WERI-Rb-1 (cell line): ENCODE measurements around the gene ARFIP1.

ENCODE experiments used
- DNase-seq: peaks from one replicate; pipeline ENCODE4 v3.0.0-alpha.2; 2020
- H3K27ac ChIP-seq: fragments of 250-450 bp; sonication (Bioruptor Pico); 2 replicates; pipeline ENCODE4 v1.5.1; 2020; ENCODE audit warnings: mild to moderate bottlenecking, moderate library complexity
- H3K27me3 ChIP-seq: fragments of 250-450 bp; sonication (Bioruptor Pico); 2 replicates; pipeline ENCODE4 v1.5.1; 2021; ENCODE audit warnings: mild to moderate bottlenecking, low read depth, moderate library complexity; ENCODE audit not compliant: insufficient read depth, severe bottlenecking
- H3K36me3 ChIP-seq: fragments of 250-450 bp; sonication (Bioruptor Pico); 2 replicates; pipeline ENCODE4 v1.5.1; 2020; ENCODE audit warnings: mild to moderate bottlenecking, moderate library complexity
- H3K4me3 ChIP-seq: 2 replicates; pipeline ENCODE4 v1.5.1; 2011; ENCODE audit warnings: low read depth, mild to moderate bottlenecking, control low read depth, low read length
- H3K9me3 ChIP-seq: fragments of 250-450 bp; sonication (Bioruptor Pico); 2 replicates; pipeline ENCODE4 v1.5.1; 2021; ENCODE audit warnings: mild to moderate bottlenecking, moderate library complexity; ENCODE audit not compliant: severe bottlenecking
- CTCF ChIP-seq: IDR thresholded peaks from 2 replicates; pipeline ENCODE4 v1.5.1; 2011; ENCODE audit warnings: low read depth, mild to moderate bottlenecking, control low read depth, inconsistent platforms, low read length

ARFIP1 gene

DNA sequence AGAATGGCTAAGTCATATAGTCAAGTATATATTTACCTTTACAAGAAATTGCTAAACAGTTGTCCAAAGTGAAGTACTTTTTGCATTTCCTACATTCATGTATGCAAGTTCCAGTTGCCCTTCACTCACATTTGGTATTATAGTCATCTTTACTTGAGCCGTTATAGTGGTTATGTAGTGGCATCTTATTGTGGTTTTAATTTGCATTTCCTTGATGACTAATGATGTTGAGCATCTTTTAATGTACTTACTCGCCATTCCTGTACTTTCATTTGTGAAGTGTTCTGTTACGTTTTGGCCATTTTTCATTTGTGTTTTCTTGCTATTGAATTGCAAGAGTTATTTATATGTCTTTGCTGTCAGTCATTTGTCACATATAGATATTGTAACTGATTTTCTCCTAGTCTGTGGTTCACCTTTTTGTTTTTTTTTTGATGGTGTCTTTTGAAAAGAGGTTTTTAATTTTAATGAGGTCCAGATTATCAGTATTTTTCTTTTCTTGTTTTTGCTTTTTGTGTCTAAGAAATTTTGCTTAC is 27.6 kb downstream of the ARFIP1 start:
- TF ChIP-seq CTCF, result no peak
- Histone ChIP-seq H3K27ac (no peak overlapping the region), H3K36me3 (peaks cover 14% of the 10 kb centered on the region), H3K27me3 (no peaks in the 10 kb centered on the region), H3K4me3 (no peak overlapping the region), H3K9me3 (peaks cover 3% of the 10 kb centered on the region)
- no peak for DNase-seq

DNA sequence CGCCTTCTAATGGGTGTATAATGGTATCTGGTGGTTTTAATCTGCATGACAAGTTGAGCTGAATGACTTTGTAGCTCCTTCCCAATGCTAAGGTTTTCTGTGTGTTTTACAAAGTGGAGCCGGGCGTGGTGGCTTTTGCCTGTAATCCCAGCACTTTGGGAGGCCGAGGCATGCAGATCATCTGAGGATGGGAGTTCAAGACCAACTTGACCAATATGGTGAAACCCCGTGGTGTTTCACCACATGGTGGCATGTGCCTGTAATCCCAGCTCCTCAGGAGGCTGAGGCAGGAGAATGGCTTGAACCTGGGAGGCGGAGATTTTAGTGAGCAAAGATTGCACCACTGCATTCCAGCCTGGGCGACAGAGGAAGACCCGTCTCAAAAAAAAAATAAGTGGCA is 28.9 kb downstream of the ARFIP1 start:
- peaks cover 14% of the 10 kb centered on the region for H3K36me3 ChIP-seq
- no peaks in the 10 kb centered on the region for H3K27me3 ChIP-seq
- H3K27ac ChIP-seq, result no peak overlapping the region
- TF ChIP-seq CTCF, result no peak
- H3K4me3 ChIP-seq, result no peak overlapping the region
- H3K9me3 ChIP-seq, result peaks cover 3% of the 10 kb centered on the region
- DNase-seq, result no peak

DNA sequence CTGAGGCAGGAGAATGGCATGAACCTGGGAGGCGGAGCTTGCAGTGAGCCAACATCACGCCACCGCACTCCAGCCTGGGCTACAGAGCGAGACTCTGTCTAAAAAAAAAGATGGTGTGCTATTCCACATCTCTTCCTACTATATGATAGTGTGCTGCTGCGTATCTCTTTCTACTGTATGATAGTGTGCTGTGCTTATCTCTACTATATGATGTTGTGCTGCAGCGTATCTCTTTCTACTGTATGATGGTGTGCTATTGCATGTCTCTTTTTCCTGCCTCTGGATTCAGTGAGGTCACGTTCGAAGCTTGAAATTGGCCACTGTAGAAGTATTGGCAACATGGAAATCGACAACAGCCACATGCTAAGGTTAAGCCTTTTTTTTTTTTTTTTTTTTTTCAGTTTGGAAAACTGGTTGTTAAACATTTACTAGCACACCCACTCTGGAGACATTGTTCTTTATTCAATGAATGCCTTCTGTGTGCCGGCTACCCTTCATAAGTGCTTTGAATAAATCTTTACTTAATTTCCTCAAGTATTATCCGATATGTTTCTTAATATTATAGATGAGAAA is 31.0 kb downstream of the ARFIP1 start:
- H3K27me3 ChIP-seq, result no peaks in the 10 kb centered on the region
- H3K36me3 ChIP-seq, result peaks cover 14% of the 10 kb centered on the region
- H3K27ac ChIP-seq, result no peak overlapping the region
- H3K4me3 ChIP-seq, result no peak overlapping the region
- TF ChIP-seq CTCF, result no peak
- peaks cover 3% of the 10 kb centered on the region for H3K9me3 ChIP-seq
- no peak for DNase-seq

- DNase-seq, result no peak
- Histone ChIP-seq H3K27ac (no peak overlapping the region), H3K27me3 (no peaks in the 10 kb centered on the region), H3K4me3 (no peak overlapping the region), H3K36me3 (peaks cover 18% of the 10 kb centered on the region), H3K9me3 (peaks cover 6% of the 10 kb centered on the region)
- no peak for TF ChIP-seq CTCF
Measured at GRCh38 chr4:152815078-152815477, 35.3 kb downstream of the ARFIP1 start.

GRCh38 chr4:152817331-152817730 is 37.6 kb downstream of the ARFIP1 start:
- H3K9me3 ChIP-seq, result peaks cover 11% of the 10 kb centered on the region
- H3K27ac ChIP-seq, result no peak overlapping the region
- no peak for TF ChIP-seq CTCF
- no peak for DNase-seq
- no peaks in the 10 kb centered on the region for H3K27me3 ChIP-seq
- H3K36me3 ChIP-seq, result peaks cover 20% of the 10 kb centered on the region; the same call in 1 of the 2 replicates
- H3K4me3 ChIP-seq, result no peak overlapping the region
